ENCODE results near the gene GDF9.

GDF9 gene

GRCh38 chr5:132821350-132821749 is 44.9 kb downstream of the GDF9 start:
- Histone ChIP-seq H3K9ac (ENCODE audit: low read length) (no peak overlapping the region), H3K9me2 (replicated peaks; ENCODE audit: insufficient read depth, low read length) (no peaks in the 10 kb centered on the region), H3K36me3 (ENCODE audit: low read length) (no peaks in the 10 kb centered on the region), H3F3A (ENCODE audit: insufficient read depth) (no peaks in the 10 kb centered on the region), H3K4me2 (ENCODE audit: low read depth, low read length, poor library complexity, severe bottlenecking) (no peak overlapping the region), H3K9me3 (ENCODE audit: insufficient read depth, low read length) (no peaks in the 10 kb centered on the region), H3K27ac (ENCODE audit: low read depth, low read length) (no peak overlapping the region), H2AFZ (ENCODE audit: low read depth, low read length, severe bottlenecking) (no peak overlapping the region), H3K27me3 (ENCODE audit: low read length) (no peaks in the 10 kb centered on the region), H3K4me3 (ENCODE audit: insufficient read depth, low read length, poor library complexity, severe bottlenecking) (no peak overlapping the region), H4K20me1 (ENCODE audit: low read depth, low read length) (no peaks in the 10 kb centered on the region), H3K79me2 (ENCODE audit: insufficient read depth, low read length) (no peaks in the 10 kb centered on the region)
- no peak for TF ChIP-seq EZH2phosphoT487 (conservative IDR thresholded peaks at IDR 0.05; ENCODE audit: low read length)
- TF ChIP-seq, protein P1, sequence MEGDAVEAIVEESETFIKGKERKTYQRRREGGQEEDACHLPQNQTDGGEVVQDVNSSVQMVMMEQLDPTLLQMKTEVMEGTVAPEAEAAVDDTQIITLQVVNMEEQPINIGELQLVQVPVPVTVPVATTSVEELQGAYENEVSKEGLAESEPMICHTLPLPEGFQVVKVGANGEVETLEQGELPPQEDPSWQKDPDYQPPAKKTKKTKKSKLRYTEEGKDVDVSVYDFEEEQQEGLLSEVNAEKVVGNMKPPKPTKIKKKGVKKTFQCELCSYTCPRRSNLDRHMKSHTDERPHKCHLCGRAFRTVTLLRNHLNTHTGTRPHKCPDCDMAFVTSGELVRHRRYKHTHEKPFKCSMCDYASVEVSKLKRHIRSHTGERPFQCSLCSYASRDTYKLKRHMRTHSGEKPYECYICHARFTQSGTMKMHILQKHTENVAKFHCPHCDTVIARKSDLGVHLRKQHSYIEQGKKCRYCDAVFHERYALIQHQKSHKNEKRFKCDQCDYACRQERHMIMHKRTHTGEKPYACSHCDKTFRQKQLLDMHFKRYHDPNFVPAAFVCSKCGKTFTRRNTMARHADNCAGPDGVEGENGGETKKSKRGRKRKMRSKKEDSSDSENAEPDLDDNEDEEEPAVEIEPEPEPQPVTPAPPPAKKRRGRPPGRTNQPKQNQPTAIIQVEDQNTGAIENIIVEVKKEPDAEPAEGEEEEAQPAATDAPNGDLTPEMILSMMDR (IDR thresholded peaks at IDR 0.05; ENCODE audit: insufficient read depth, low read length, poor library complexity, severe bottlenecking), result no peak

DNA sequence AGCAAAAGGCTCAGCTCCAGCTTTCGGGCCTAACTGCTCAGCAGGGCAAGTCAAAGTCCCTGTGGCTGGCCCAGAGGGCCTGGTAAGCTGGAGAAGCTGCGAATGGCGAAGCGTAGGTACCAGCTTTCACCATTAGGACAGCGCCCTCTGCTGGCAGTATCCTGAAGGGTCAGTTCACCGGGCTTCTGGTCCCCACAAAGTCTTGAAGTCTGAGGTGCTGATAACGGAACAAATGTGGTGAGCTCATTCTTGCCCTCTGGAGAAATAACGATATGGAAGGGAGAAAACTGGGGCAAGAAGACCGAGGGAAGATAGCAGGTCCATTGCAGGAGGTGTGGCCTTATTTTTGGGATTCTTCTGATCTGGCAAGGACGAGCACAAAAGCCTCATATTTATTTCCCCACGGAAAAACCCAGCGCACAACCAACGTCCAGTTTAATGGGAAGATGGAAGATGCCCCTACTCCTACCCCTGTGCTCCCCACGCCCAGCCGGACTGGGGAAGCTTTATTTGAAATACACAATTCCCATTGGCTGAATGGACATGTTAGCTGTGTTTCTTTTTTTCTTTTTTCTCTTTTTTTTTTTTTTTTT is 46.0 kb downstream of the GDF9 start:
- no peaks in the 10 kb centered on the region for H3K79me2 ChIP-seq (ENCODE audit: insufficient read depth, low read length)
- H3K9ac ChIP-seq (ENCODE audit: low read length), result no peak overlapping the region
- TF ChIP-seq EZH2phosphoT487 (conservative IDR thresholded peaks at IDR 0.05; ENCODE audit: low read length), result no peak
- TF ChIP-seq, protein P1 (IDR thresholded peaks at IDR 0.05; ENCODE audit: insufficient read depth, low read length, poor library complexity, severe bottlenecking), result peak; percentile 78
- H2AFZ ChIP-seq (ENCODE audit: low read depth, low read length, severe bottlenecking), result no peak overlapping the region
- no peaks in the 10 kb centered on the region for H4K20me1 ChIP-seq (ENCODE audit: low read depth, low read length)
- H3K36me3 ChIP-seq (ENCODE audit: low read length), result no peaks in the 10 kb centered on the region
- H3K27me3 ChIP-seq (ENCODE audit: low read length), result no peaks in the 10 kb centered on the region
- H3F3A ChIP-seq (ENCODE audit: insufficient read depth), result no peaks in the 10 kb centered on the region
- no peak overlapping the region for H3K4me3 ChIP-seq (ENCODE audit: insufficient read depth, low read length, poor library complexity, severe bottlenecking)
- no peaks in the 10 kb centered on the region for H3K9me3 ChIP-seq (ENCODE audit: insufficient read depth, low read length)
- H3K9me2 ChIP-seq (replicated peaks; ENCODE audit: insufficient read depth, low read length), result no peaks in the 10 kb centered on the region
- no peak overlapping the region for H3K4me2 ChIP-seq (ENCODE audit: low read depth, low read length, poor library complexity, severe bottlenecking)
- no peak overlapping the region for H3K27ac ChIP-seq (ENCODE audit: low read depth, low read length)

DNA sequence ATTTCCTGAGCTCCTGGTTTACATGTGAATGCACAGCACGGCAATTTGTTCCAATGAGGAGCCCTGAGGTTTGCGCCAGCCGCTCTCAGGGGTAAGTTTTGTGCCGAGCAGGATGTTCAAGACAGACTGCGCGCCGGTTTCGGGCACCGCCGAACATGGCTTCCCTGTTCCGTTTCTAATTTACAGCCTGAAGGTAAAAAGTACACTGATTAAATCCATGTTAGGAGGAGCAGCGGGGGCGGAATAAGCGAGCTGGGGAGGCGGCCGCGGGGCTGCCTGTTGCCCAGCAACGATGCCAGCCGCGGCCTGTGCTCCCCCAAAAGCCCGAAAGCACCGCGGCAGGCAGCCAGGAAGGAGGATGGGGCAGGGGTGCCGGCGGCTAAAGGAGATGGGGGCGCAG is 46.8 kb downstream of the GDF9 start:
- TF ChIP-seq, protein P1 (IDR thresholded peaks at IDR 0.05; ENCODE audit: insufficient read depth, low read length, poor library complexity, severe bottlenecking), result no peak
- TF ChIP-seq EZH2phosphoT487 (conservative IDR thresholded peaks at IDR 0.05; ENCODE audit: low read length), result no peak
- Histone ChIP-seq H3F3A (ENCODE audit: insufficient read depth) (no peaks in the 10 kb centered on the region), H4K20me1 (ENCODE audit: low read depth, low read length) (no peaks in the 10 kb centered on the region), H3K27me3 (ENCODE audit: low read length) (no peaks in the 10 kb centered on the region), H3K27ac (ENCODE audit: low read depth, low read length) (no peak overlapping the region), H3K4me3 (ENCODE audit: insufficient read depth, low read length, poor library complexity, severe bottlenecking) (no peak overlapping the region), H3K4me2 (ENCODE audit: low read depth, low read length, poor library complexity, severe bottlenecking) (no peak overlapping the region), H3K9ac (ENCODE audit: low read length) (no peak overlapping the region), H2AFZ (ENCODE audit: low read depth, low read length, severe bottlenecking) (no peak overlapping the region), H3K9me2 (replicated peaks; ENCODE audit: insufficient read depth, low read length) (no peaks in the 10 kb centered on the region), H3K79me2 (ENCODE audit: insufficient read depth, low read length) (no peaks in the 10 kb centered on the region), H3K36me3 (ENCODE audit: low read length) (no peaks in the 10 kb centered on the region), H3K9me3 (ENCODE audit: insufficient read depth, low read length) (no peaks in the 10 kb centered on the region)
